GM06990 (cell line): ENCODE measurements around the gene NECTIN1.

ENCODE experiments used
- DNase-seq: peaks from one replicate; pipeline ENCODE4 v3.0.0-alpha.2; 2011; ENCODE audit not compliant: insufficient read length; ENCODE audit errors: extremely low read depth
- H3K27me3 ChIP-seq: replicated peaks from 2 replicates; pipeline ENCODE4 v1.6.0; 2011; ENCODE audit warnings: low read length; ENCODE audit not compliant: control insufficient read depth, insufficient read depth
- H3K36me3 ChIP-seq: 2 replicates; pipeline ENCODE4 v1.5.1; 2011; ENCODE audit warnings: low read length; ENCODE audit not compliant: control insufficient read depth, insufficient read depth
- H3K4me3 ChIP-seq: replicated peaks from 2 replicates; pipeline ENCODE4 v1.5.1; 2011; ENCODE audit warnings: low read depth, mild to moderate bottlenecking, control low read depth, low read length
- CTCF ChIP-seq: IDR thresholded peaks from 2 replicates; pipeline ENCODE4 v1.5.1; 2011; ENCODE audit warnings: low read length, control low read depth, mild to moderate bottlenecking, inconsistent platforms; ENCODE audit not compliant: insufficient read depth, poor library complexity, severe bottlenecking

The NECTIN1 gene

GRCh38 chr11:119647254-119647653 lies 81.7 kb downstream of the NECTIN1 start:
- no peak for TF ChIP-seq CTCF

GRCh38 chr11:119645018-119645417 lies 84.0 kb downstream of the NECTIN1 start:
- no peak overlapping the region for H3K4me3 ChIP-seq
- no peak for TF ChIP-seq CTCF
- H3K27me3 ChIP-seq = no peaks in the 10 kb centered on the region; the same call in 1 of the 2 replicates
- no peak for DNase-seq
- no peaks in the 10 kb centered on the region for H3K36me3 ChIP-seq

More at GRCh38 chr11:119647254-119647653, 81.7 kb downstream of the NECTIN1 start:
- no peaks in the 10 kb centered on the region for H3K36me3 ChIP-seq
- DNase-seq = no peak
- no peak overlapping the region for H3K4me3 ChIP-seq
- peaks cover 1% of the 10 kb centered on the region; the same call in 1 of the 2 replicates for H3K27me3 ChIP-seq

GRCh38 chr11:119644502-119644901 lies 84.5 kb downstream of the NECTIN1 start:
- no peak for TF ChIP-seq CTCF
- Histone ChIP-seq H3K27me3 (no peaks in the 10 kb centered on the region; the same call in 1 of the 2 replicates), H3K4me3 (no peak overlapping the region), H3K36me3 (no peaks in the 10 kb centered on the region)
- DNase-seq = no peak

- H3K27me3 ChIP-seq = no peaks in the 10 kb centered on the region; the same call in 1 of the 2 replicates
- no peaks in the 10 kb centered on the region for H3K36me3 ChIP-seq
- no peak for TF ChIP-seq CTCF
- H3K4me3 ChIP-seq = no peak overlapping the region
- no peak for DNase-seq
Measured at GRCh38 chr11:119643876-119644225, 85.1 kb downstream of the NECTIN1 start.

- Histone ChIP-seq H3K27me3 (no peaks in the 10 kb centered on the region; the same call in 1 of the 2 replicates), H3K36me3 (no peaks in the 10 kb centered on the region), H3K4me3 (no peak overlapping the region)
- TF ChIP-seq CTCF = no peak
- DNase-seq = no peak
Measured at GRCh38 chr11:119643212-119643875, 85.7 kb downstream of the NECTIN1 start.
